Posterior vena cava (tissue), 2 donors: ENCODE data around the gene DBT. TPM values are rescaled to one million over a fixed set of nuclear protein-coding genes. Genes with fewer than 3 reads are reported as not detected.
"Not testable (repeated sequence)": the region's sequence is repeated elsewhere in the genome, so short reads cannot be mapped to it uniquely, and the experiment has no call there.

Experiments used
- DNase-seq: peaks from one replicate; pipeline ENCODE4 v3.0.0-alpha.2; 2020; ENCODE audit warnings: low spot score
- intact Hi-C, 2 donors: fragments of 100-400 bp; cut with DNase I; formaldehyde crosslinking; loops; one replicate each; pipeline versions ENCODE4 v1.14.1 to v1.14.2; 2022 to 2023
- total RNA-seq, 2 donors: library from RNA; stranded (reverse); fragmentation: NEBNext Ultra II Directional; extraction: Animal tissue kit (Norgen Biotek cat#: 25700); gene quantifications; one replicate each; pipeline ENCODE4 v1.2.1, GENCODE V29; 2021
- donor health status: DM: yes; HTN: yes; CAD: no.
- donor health status: DM: yes; HTN: yes; CAD: no.

The DBT gene
- total RNA-seq, 2 donors from 2014 or later, result 11.6 to 13.3 TPM

- DNase-seq, result no peak
- intact Hi-C loops, result no loop called here
Measured at GRCh38 chr1:100206301-100206700, 43.3 kb downstream of the DBT start.

- DNase-seq, intact Hi-C loops: not testable (repeated sequence)
Measured at GRCh38 chr1:100205593-100205992, 44.0 kb downstream of the DBT start.

- intact Hi-C loops, DNase-seq: not testable (repeated sequence)
Measured at GRCh38 chr1:100205103-100205502, 44.5 kb downstream of the DBT start.

- intact Hi-C loops, DNase-seq: not testable (repeated sequence)
Measured at GRCh38 chr1:100202703-100203102, 46.9 kb downstream of the DBT start.

- intact Hi-C loops, DNase-seq: not testable (repeated sequence)
Measured at GRCh38 chr1:100200060-100200459, 49.6 kb downstream of the DBT start.

- intact Hi-C loops, result no loop called here
- no peak for DNase-seq
Measured at GRCh38 chr1:100198596-100198995, 51.0 kb downstream of the DBT start.

- DNase-seq, result no peak
- intact Hi-C loops, result no loop called here
Measured at GRCh38 chr1:100188617-100189016, 61.0 kb downstream of the DBT start.

GRCh38 chr1:100187912-100188311 lies 61.7 kb downstream of the DBT start:
- no peak for DNase-seq
- intact Hi-C loops, result no loop called here

GRCh38 chr1:100184536-100184935 lies 65.1 kb downstream of the DBT start:
- DNase-seq, result no peak
- intact Hi-C loops, result no loop called here

GRCh38 chr1:100183370-100183769 lies 66.3 kb downstream of the DBT start:
- DNase-seq, result no peak
- intact Hi-C loops, result no loop called here

GRCh38 chr1:100178091-100178490 lies 71.5 kb downstream of the DBT start, which contains the start of gene LRRC39:
TSS of gene LRRC39 (minus strand) at chr1:100178256. CDS start at chr1:100168516, 9,740 bp downstream.
- no peak for DNase-seq
- intact Hi-C loops, result no loop called here

GRCh38 chr1:100177295-100178041 lies 72.2 kb downstream of the DBT start:
- intact Hi-C loops, result no loop called here
- no peak for DNase-seq

- intact Hi-C loops, result no loop called here
- no peak for DNase-seq
Measured at GRCh38 chr1:100168051-100168450, 81.6 kb downstream of the DBT start.

- intact Hi-C loops, result no loop called here
- no peak for DNase-seq
Measured at GRCh38 chr1:100164702-100165101, 84.9 kb downstream of the DBT start.

GRCh38 chr1:100164216-100164615 lies 85.4 kb downstream of the DBT start:
- intact Hi-C loops, result no loop called here

GRCh38 chr1:100162881-100163280 lies 86.8 kb downstream of the DBT start:
- intact Hi-C loops, result no loop called here
- DNase-seq, result no peak

More at GRCh38 chr1:100164216-100164615, 85.4 kb downstream of the DBT start:
- no peak for DNase-seq

GRCh38 chr1:100152271-100152670 lies 97.4 kb downstream of the DBT start:
- DNase-seq, result no peak
- intact Hi-C loops, result no loop called here

GRCh38 chr1:100151679-100152078 lies 98.0 kb downstream of the DBT start:
- intact Hi-C loops, result no loop called here
- DNase-seq, result no peak

- no peak for DNase-seq
- intact Hi-C loops, result loop anchor here in 1 of 2 donors (10.0 kb wide), 1 partner anchor 263 kb away; no protein-coding TSS in a partner anchor
Measured at GRCh38 chr1:100147875-100148274, 101.8 kb downstream of the DBT start.

- intact Hi-C loops, result loop anchor here in 1 of 2 donors (10.0 kb wide), 1 partner anchor 262 kb away; no protein-coding TSS in a partner anchor
Measured at GRCh38 chr1:100146958-100147357, 102.7 kb downstream of the DBT start.

GRCh38 chr1:100145116-100145515 lies 104.5 kb downstream of the DBT start:
- intact Hi-C loops, result loop anchor here in 1 of 2 donors (10.0 kb wide), 1 partner anchor 260 kb away; no protein-coding TSS in a partner anchor
- DNase-seq, result no peak

More at GRCh38 chr1:100146958-100147357, 102.7 kb downstream of the DBT start:
- no peak for DNase-seq
